NCI-H1048 (cell line): Measurements from ENCODE around the gene RBM48.
"Not testable (repeated sequence)": the region's sequence is repeated elsewhere in the genome, so short reads cannot be mapped to it uniquely, and the experiment has no call there.

Source experiments
- DNase-seq: peaks from one replicate; lab custom pipeline; 2025; lab: John Stamatoyannopoulos, UW

The RBM48 gene

DNA sequence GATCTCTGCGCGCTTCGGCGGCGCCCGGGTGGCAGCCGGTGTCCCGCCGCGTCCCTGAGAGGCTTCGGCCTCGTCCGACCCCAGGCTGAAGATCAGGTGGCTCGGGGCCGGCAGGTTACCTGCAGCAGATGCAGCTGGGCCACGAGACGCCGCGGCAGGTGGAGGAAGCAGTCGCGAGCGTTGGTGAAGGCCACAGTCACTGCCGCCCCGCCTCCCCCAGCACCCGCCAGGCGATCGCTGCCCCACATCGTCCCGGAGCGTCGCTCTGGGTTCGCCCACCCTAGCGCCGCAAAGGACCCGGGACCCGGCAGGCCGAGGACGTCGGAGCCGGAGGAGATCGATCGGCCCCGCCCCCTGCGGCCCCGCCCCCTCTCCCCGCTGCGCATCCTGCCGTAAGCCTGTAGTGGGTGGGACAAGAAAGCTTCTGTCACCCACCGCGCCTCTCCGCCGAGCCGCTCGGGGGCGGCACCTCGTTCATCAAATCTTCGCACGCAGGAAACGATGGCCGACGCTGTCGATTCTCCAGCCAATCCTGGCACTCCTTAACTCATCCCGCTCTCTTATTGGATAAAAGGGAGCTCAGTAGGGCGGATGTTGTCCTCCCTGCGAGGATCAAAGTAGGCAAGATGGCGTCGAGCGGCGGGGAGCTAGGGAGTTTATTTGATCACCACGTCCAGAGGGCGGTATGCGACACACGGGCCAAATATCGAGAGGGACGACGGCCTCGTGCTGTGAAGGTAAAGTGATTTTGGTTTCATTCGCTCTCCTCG lies at the start of gene RBM48, which contains the start of gene PEX1:
RBM48 (plus strand) TSS at position 608 of the 770 bp plus-strand sequence; CDS start at position 627, 19 bp downstream.
PEX1 (minus strand) TSS at position 333 of the 770 bp plus-strand sequence; CDS start at position 248, 85 bp downstream.
- DNase-seq: peak; percentile 98

DNA sequence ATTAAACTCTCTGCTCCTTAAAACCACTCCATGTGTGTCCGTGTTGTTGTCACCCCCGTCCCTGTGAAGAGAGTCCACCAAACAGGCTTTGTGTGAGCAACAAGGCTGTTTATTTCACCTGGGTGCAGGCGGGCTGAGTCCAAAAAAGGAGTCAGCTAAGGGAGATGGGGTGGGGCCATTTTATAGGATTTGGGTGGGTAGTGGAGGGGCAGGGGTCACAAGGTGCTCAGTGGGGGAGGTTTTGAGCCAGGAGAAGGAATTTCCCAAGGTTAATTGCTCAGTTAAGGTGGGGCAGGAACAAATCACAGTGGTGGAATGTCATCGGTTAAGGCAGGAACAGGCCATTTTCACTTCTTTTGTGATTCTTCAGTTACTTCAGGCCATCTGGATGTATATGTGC lies 49.4 kb upstream of the RBM48 start:
- not testable (repeated sequence) for DNase-seq

DNA sequence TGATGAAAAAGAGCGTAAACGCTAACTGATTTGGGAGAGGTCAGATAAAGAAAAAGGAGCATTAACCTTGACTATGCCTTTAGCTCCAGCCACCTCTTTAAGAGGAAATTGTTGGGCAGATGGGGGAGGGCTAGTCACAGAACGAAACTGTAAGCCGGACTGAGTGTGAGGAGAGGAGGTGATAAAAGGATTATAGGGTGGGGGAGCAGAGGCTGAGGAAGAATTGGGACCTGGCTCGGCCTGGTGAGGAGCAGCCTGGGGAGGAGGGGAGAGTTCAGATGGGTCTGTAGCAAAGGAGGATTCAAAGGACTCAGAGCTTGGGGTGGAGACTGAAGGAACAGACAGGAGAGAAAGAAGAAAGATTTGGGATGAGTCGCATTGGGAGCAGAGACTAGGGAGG lies 45.0 kb upstream of the RBM48 start:
- not testable (repeated sequence) for DNase-seq

DNA sequence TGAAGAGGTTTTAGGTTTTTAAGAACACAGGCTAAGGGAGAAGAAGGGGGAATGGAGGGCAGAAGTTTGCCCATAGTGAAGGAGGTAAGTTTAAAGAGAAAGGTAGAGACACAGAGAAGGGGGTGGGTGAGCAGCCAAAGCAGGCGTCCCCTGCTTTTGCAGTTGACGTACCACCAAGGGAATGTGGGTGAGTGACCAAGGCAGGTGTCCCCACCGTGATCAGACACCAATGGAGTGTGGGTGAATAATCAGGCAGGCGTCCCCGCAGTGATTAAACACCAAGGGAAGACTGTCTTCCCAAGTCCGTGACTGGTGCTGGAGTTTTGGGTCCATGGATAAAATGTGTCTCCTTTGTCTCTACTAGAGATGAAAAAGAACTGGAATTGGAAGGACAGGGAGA lies 44.4 kb upstream of the RBM48 start:
- DNase-seq: not testable (repeated sequence)

DNA sequence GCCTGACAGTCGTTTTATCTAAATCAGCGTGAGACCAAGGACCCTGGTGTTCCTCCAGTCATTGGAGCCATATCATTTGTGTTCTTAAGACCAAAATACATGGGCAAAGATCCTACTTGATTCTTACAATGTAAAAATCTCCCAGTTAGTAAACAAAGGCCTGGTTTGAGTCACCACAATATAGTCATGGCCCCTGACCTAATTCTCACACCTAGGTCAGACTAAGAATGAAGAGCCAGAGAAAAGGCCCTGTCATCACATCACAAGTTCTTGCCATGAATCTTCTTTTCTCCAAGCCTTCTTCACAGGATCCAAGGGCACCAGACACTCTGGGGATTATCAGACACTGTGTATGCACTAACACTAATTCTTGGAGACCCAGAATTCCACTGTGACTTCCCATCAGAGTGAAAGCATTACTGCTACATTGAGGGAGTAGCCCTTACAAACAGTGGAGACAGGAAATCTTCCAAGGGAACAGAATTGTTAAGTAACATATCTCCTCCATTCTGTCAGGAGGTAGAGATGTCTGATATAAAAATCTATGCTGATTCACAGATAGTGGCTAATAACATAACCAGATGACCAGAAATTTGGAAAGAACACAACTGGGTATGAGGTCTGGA lies 43.2 kb upstream of the RBM48 start:
- no peak for DNase-seq

DNA sequence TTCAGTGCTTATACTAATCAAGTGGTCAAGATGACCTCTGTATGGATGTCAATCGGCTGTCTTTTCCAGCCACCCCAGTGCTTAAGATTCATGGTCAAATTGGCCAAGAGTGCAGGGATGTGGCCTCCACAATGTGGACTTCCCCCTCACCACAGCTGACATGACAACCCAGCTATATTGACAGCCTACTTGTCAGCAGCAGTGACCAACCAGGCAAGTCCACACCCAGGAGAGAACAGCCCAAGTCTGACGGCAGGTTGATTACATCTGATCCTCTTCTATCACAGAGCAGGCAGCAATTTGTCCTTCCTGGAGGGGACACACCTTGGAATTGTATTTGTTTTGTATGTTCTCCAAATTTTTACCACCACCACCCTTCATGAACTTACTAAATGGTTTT lies 42.6 kb upstream of the RBM48 start:
- DNase-seq: no peak

DNA sequence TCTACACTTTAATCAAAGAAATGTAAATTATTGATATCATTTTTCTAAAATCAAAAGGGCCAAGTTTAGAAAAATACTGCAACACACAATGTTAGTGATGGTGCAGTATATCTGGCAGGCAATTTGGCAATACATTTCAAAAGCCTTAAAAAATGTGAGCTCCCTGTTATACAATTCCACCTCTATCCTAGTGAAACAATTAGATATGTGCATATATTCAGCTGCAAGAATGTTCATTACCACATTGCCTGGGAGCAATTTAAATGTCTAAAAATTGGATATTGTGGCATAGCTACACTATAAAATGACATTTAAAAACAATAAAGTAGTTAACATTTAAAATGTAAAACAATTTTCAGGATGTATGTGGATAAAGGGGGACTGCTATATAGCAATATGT lies 40.8 kb upstream of the RBM48 start:
- no peak for DNase-seq

DNA sequence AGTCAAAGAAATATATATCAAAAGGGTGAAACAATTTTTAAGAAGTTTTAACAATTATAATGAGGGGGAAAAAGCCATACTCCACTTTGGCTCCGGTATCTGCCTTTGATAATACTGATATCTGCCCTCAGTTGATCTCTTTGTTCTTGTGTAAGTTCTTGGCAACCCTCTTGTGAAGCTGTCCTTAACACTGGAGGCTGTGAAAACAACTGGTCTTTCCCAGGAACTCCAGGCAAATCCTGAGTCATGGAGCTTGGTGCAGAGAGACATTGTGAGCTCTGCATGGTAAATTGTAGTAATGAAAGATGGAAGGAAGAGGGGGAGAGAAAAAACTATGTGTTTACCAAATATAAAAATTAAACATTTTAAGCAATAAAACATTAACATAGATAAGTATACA lies 39.0 kb upstream of the RBM48 start:
- DNase-seq: no peak

DNA sequence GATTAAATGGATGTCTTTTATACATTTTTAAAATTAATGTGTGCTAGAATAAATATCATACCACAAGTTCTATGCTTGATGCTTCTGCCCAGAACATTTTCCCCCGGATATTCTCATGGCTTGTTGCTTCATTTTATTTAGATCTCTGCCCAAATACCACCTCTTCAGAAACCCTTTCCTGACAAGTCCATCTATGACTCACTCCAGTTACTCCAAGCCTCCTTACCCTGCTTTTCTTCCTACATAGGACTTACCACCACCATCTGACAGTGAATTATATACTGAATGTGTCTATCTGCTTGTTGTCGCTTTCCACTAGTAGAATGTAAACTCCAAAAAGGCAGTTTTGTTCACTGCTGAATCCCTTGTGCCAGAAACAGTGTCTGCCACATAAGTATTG lies 31.7 kb upstream of the RBM48 start:
- no peak for DNase-seq

DNA sequence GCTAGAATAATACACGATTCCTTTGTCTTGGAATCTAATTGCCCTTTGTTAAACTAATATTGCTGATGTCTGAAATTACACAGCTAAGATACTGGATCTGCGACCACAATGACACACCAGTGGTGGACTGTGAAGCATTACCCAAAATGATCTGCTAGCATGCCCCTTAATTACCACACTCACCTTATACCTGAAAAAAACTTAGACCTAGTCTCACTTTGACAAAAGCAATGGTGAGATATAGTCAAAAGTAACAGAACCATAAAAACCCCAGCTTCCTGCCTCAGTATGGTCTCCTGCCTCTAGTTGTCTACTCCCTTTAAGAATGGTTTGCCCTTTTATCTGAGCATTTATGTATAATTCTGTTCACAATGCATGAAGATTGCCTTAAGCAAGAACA lies 30.0 kb upstream of the RBM48 start:
- no peak for DNase-seq

DNA sequence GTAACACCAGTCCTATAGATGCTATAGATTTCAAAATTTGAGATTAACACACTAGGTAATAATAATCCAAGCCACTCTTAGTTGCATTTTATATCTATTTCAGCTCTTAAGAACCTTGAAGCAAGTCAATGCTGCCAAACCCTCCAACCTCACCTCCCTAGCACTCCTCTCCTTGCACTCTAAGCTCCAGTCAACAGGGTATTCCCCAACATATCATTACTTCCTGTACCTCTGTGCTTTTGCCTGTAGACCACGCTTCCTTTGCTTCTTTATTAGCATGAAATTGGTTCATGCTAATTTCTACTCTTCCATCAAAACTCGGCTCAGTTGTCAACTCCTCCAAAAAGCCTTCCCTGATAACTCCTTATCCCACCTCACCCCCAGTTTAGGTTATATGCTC lies 24.8 kb upstream of the RBM48 start:
- no peak for DNase-seq

DNA sequence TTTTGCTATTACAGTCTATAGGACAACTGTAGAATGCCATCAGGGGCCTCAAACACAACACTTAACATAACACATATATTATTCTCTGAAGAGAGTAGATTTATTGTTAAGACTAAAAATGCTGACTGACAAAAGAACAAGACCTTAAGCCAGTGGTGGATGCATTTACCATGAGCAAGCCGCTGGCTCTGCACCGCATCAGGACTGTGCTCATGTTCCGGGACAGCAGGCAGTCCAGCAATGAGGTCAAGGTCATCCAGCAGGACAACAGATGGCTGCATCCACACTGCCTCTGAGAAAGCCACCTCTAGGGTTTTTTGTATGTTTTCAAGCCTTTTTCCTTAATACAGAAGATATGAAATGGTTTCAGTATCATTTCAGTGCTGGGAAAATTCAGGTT lies 24.0 kb upstream of the RBM48 start:
- DNase-seq: no peak

DNA sequence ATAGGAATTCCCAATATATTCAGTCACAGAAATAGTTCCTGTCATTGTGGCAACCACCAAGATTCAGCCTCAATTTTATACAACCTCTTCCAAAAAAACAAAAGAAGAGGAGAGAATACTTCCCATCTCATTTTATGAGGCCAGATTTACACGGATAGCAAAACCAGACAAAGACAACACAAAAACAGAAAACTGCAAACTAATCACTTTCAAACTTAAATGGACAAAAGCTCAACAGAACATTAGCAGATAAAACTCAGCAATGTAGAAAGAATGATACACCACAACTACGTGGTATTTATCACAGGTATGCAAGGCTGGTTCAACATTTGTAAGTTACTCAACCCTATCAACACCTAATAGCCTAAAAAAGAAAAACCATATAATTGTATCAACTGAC lies 22.2 kb upstream of the RBM48 start:
- DNase-seq: no peak

DNA sequence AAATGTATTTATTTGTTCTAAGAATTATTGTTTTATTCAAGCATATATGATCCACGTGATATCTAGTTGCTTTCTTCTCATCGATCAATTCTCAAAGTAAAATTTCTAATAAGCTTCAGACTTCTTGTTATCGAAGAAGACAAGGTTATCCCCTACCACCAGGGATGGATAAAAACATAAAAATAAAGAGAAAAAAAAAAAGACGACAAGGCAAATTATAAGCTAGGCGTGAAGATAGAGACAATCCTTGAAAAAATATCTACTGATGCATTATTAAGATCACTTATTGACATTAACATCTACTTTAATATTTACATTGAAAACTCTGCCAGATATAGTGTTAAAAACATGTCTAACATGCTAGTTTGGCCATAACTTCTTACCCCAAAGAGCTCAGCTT lies 19.6 kb upstream of the RBM48 start:
- DNase-seq: no peak

DNA sequence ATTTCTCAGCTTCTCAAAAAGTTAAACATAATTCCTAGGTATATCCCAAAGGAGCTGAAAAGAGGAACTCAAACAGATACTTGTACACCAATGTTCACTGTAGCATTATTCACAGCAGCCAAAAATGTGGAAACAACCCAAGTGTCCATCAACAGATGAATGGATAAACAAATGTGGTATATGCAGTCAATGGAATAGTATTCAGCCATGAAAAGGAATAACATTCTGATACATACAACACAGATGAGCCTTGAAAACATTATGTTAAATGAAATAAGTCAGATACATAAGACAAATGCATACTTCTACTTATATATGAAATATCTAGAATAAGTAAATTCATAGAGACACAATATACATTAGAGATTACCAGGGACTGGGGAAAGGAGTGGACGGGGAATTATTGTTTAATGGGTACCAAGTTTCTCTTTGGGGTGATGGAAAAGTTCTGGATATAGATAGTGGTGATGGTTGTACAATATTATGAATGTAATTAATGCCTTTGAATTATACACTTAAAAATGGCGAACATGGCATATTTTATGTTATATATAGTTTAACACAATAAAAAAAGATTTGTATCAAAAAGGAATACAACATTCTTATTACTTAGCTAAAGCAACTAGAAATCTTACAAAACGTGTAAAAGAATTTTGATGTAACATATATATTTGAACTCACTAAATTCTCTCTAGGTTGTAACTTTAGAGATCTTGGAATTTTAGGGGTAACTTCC lies 15.3 kb upstream of the RBM48 start:
- DNase-seq: no peak

DNA sequence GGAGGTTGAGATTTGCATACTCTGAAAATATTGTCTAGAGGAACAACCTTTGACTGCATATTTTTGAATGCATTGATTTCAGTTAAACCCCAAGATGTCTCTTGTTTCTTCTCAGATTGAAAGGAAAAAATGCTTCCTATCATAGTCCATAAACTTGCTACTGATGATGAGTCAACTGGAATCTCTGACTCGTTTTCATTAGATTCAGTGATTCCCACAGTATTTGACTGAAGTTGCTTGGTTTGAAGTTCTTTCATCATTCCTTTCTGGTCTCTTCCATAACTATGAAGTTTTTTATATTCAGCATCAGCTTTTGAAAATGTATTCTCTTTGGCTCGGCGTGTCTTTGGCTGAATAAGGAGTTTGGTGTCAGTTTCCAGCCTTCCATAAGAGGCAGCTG lies 11.0 kb upstream of the RBM48 start:
- DNase-seq: no peak

DNA sequence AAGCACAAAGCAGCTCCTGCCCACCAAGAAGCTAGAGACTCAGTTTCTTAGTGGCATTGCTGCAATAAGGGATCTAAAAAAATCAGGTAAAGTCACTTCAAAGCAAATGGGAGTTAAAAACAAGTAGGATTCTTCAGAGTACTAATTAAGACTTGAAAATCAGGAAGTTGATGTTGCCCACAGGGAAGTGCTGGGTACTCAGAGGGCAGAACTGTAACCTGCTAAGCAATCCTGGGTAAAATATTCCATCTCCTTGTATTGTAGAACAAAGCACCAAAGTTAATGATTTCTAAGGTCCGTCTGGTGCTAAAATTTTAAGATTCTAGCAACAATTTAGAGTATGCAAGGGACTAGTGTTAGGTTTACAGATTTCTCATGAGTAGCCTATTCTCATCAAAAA lies 8.6 kb upstream of the RBM48 start:
- no peak for DNase-seq

DNA sequence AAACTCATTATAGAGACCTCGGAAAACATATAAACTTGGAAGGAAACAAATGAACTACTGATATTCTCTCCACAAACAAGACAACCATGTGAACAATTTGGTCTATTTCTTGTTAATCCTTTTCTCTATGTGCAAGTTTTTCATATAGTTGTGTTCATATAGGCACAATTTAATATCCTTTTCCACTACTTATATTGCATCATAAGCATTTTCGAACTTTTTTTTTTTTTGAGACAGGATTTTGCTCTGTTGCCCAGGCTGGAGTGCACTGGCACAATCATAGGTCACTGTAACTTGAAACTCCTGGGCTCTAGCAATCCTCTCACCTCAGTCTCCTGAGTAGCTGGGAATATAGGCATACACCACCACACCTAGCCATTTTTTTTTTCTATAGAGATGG lies 5.5 kb upstream of the RBM48 start:
- no peak for DNase-seq

DNA sequence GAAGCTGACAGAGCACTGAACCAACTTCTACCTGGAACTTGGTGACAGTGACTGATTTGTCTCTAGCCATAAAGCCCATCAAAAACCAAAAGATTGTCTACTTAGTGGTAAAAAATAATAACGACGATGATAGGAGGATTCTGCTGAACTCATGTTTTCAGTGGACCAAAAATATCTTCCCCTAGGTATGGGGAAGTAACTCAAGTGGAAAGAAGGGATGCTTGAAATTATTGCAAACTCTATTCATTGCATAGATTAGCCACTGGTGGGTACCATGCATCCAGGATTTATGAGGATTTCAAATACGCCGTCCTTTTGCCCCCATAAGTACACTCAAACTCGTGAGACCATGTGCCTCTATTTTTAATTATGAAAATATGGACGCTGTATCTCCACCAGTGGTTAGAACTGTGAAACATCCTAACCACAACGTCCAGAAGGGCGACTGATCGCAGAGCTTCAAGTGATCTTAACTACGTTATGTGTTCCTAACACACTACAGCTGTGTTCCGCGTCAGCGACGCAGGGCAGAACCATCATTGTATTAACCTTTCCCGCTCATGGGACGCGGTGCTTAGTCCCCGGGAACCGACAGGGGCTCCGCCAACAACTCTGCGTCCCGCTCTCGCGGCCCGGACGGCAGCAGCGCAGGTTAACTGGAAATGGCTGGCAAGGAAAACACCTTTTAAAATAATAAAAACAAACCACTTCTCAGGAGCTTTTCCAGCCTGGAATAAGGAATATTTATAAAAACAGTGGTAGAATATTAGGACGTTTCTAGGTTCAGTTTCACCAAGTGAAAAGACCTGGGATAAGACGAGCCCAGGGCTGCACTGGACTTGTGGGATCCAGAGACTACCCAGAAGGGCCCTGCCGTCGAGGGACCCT lies 1.1 kb upstream of the RBM48 start:
- no peak for DNase-seq

DNA sequence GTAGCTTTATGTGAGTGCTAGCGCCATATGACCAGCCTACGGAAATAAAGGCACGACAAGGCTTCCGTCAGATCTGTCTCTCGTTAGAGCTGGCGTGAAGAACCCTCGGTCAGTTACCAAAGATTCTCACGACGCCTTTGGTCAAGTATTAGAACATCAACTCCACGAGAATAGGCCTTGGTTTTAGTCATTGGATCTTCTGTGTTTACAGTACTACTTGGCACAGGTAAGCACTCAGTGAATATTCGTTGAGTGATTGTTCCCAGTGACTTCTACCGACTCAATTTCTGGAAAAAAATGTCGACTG lies 316 bp downstream of the RBM48 start:
- no peak for DNase-seq

DNA sequence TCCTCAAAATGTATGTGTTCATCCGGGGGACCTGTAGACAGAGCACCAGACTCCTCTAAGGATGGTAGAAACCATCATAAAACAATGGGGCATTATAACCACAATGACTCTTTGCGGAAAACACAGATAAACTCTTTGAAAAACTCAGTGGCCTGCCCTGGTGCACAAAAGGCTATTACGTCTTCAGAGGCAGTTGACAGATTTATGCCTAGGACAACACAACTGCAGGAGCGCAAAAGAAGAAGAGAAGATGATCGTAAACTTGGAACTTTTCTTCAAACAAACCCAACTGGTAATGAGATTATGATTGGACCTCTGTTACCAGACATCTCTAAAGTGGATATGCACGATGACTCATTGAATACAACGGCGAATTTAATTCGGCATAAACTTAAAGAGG lies 6.0 kb downstream of the RBM48 start:
- DNase-seq: no peak

DNA sequence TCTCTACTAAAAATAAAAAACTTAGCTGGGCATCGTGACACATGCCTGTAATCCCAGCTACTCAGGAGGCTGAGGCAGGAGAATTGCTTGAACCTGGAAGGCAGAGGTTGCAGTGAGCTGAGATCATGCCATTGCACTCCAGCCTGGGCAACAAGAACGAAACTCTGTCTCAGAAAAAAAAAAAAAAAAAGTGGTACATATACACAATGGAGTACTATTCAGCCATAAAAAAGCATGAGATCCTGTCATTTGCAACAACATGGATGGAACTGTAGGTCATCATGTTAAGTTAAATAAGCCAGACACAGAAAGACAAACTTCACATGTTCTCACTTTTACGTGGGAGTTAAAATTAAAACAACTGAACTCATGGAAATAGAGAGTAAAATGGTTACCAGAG lies 14.9 kb downstream of the RBM48 start:
- not testable (repeated sequence) for DNase-seq
